Breast epithelium (tissue), 4 donors: ENCODE data around the gene AP1S3. TPM values are rescaled to one million over a fixed set of nuclear protein-coding genes. Genes with fewer than 3 reads are reported as not detected.

Experiments used
- DNase-seq, 2 donors: peaks; one replicate each; pipeline ENCODE4 v3.0.0-alpha.2; 2019; ENCODE audit warnings: low spot score in 2 of 2
- H3K27ac ChIP-seq, 2 donors: fragments of 200-600 bp; sonication (generic) in 1 of 2; one replicate each; pipeline ENCODE4 v1.5.1; 2016 to 2019; ENCODE audit warnings: mild to moderate bottlenecking in 1 of 2
- H3K27me3 ChIP-seq, 2 donors: fragments of 200-600 bp; sonication (generic) in 1 of 2; one replicate each; pipeline versions ENCODE4 v1.5.1 to v1.6.0; 2017 to 2019; ENCODE audit warnings: control low read depth in 1 of 2, mild to moderate bottlenecking in 1 of 2
- H3K36me3 ChIP-seq: fragments of 200-600 bp; one replicate; pipeline ENCODE4 v1.5.1; 2019
- H3K4me1 ChIP-seq, 2 donors: fragments of 200-600 bp; sonication (generic); one replicate each; pipeline ENCODE4 v1.5.1; 2016 to 2019; ENCODE audit warnings: control low read depth in 1 of 2
- H3K4me3 ChIP-seq, 3 donors: fragments of 200-600 bp; sonication (generic); 1 replicate in 2 of 3; 2 replicates in 1 of 3; pipeline ENCODE4 v1.5.1; 2016 to 2019; ENCODE audit warnings: mild to moderate bottlenecking in 3 of 3, moderate library complexity in 2 of 3
- H3K9me3 ChIP-seq, 2 donors: fragments of 200-600 bp; sonication (generic) in 1 of 2; one replicate each; pipeline ENCODE4 v1.5.1; 2016 to 2019; ENCODE audit warnings: control low read depth in 1 of 2
- CTCF ChIP-seq, 3 donors: fragments of 450-650 bp; IDR thresholded peaks; one replicate each; pipeline ENCODE4 v1.5.1; 2016 to 2017; ENCODE audit warnings: antibody characterized with exemption in 3 of 3, mild to moderate bottlenecking in 3 of 3, moderate library complexity in 3 of 3
- POLR2A ChIP-seq: fragments of 450-650 bp; IDR thresholded peaks from one replicate; pipeline ENCODE4 v1.6.1; 2016; ENCODE audit warnings: antibody characterized with exemption, mild to moderate bottlenecking, moderate library complexity
- POLR2AphosphoS5 ChIP-seq, 3 donors: sonication (generic); formaldehyde crosslinking; IDR thresholded peaks; one replicate each; pipeline ENCODE4 v1.6.1; 2017; ENCODE audit warnings: antibody characterized with exemption in 3 of 3
- intact Hi-C: fragments of 100-400 bp; cut with DNase I; formaldehyde crosslinking; loops from one replicate; pipeline ENCODE4 v1.15.1; 2023; ENCODE audit warnings: low total_unique reads
- total RNA-seq, 3 donors: library from RNA; depleted of rRNA; stranded (reverse); fragments of >200 nt; gene quantifications; one replicate each; pipeline ENCODE4 v1.1.0, GENCODE V29; 2016

AP1S3 gene
- total RNA-seq, 3 donors from 2014 or later = 2.1 to 9.5 (median 4.7) TPM

DNA sequence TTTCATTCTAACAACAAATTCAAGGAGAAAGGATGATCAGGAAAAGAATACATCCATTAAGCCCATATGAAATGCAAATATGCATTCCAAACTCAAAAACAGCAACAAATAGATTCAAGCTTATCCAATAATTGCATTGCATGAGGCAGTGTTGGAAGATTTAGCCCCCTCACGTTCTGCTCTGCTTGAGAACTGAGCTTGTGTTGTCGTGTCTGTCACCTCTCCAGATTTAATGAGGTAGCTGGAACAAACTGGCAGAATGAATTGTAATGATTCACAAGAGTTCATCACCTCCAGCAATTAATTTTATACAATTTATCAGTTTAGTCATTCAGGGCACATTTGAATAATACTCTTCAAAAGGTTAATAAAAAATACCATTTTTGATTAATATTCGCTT lies 54.8 kb downstream of the AP1S3 start:
- no peak for TF ChIP-seq POLR2AphosphoS5 (IDR thresholded peaks at IDR 0.05)
- no peak for TF ChIP-seq POLR2A
- no peak for TF ChIP-seq CTCF (IDR thresholded peaks at IDR 0.05)
- intact Hi-C loops = no loop called here
- Histone ChIP-seq H3K27ac (no peak overlapping the region), H3K9me3 (no peaks in the 10 kb centered on the region), H3K27me3 (no peaks in the 10 kb centered on the region), H3K4me1 (no peaks in the 10 kb centered on the region), H3K36me3 (no peaks in the 10 kb centered on the region), H3K4me3 (no peak overlapping the region)
- no peak for DNase-seq

GRCh38 chr2:223781560-223781959 lies 55.8 kb downstream of the AP1S3 start:
- Histone ChIP-seq H3K36me3 (no peaks in the 10 kb centered on the region), H3K4me1 (no peaks in the 10 kb centered on the region), H3K4me3 (no peak overlapping the region), H3K27ac (no peak overlapping the region), H3K27me3 (no peaks in the 10 kb centered on the region), H3K9me3 (no peaks in the 10 kb centered on the region)
- DNase-seq = no peak
- TF ChIP-seq CTCF (IDR thresholded peaks at IDR 0.05) (no peak), POLR2AphosphoS5 (IDR thresholded peaks at IDR 0.05) (no peak), POLR2A (no peak)
- intact Hi-C loops = no loop called here

- DNase-seq = no peak
- TF ChIP-seq POLR2AphosphoS5 (IDR thresholded peaks at IDR 0.05) = no peak
- TF ChIP-seq POLR2A = no peak
These were observed 57.5 kb downstream of the AP1S3 start for GRCh38 chr2:223779877-223780276.

GRCh38 chr2:223774193-223774592 lies 63.2 kb downstream of the AP1S3 start:
- TF ChIP-seq POLR2A (no peak), CTCF (IDR thresholded peaks at IDR 0.05) (no peak), POLR2AphosphoS5 (IDR thresholded peaks at IDR 0.05) (no peak)
- no peak for DNase-seq
- intact Hi-C loops = no loop called here
- Histone ChIP-seq H3K27ac (no peak overlapping the region), H3K27me3 (no peaks in the 10 kb centered on the region), H3K4me1 (no peaks in the 10 kb centered on the region), H3K4me3 (no peak overlapping the region), H3K9me3 (no peaks in the 10 kb centered on the region), H3K36me3 (no peaks in the 10 kb centered on the region)

More at GRCh38 chr2:223779877-223780276, 57.5 kb downstream of the AP1S3 start:
- Histone ChIP-seq H3K27me3 (no peaks in the 10 kb centered on the region), H3K4me1 (no peaks in the 10 kb centered on the region), H3K4me3 (no peak overlapping the region), H3K36me3 (no peaks in the 10 kb centered on the region), H3K9me3 (no peaks in the 10 kb centered on the region), H3K27ac (no peak overlapping the region)
- intact Hi-C loops = no loop called here

GRCh38 chr2:223772363-223772762 lies 65.0 kb downstream of the AP1S3 start:
- no peak overlapping the region for H3K4me3 ChIP-seq
- TF ChIP-seq POLR2AphosphoS5 (IDR thresholded peaks at IDR 0.05) = no peak
- TF ChIP-seq POLR2A = no peak
- no peak for TF ChIP-seq CTCF (IDR thresholded peaks at IDR 0.05)
- no peaks in the 10 kb centered on the region for H3K4me1 ChIP-seq
- no peaks in the 10 kb centered on the region for H3K9me3 ChIP-seq
- no peaks in the 10 kb centered on the region for H3K27me3 ChIP-seq
- DNase-seq = no peak
- H3K27ac ChIP-seq = no peak overlapping the region
- intact Hi-C loops = no loop called here
- no peaks in the 10 kb centered on the region for H3K36me3 ChIP-seq

DNA sequence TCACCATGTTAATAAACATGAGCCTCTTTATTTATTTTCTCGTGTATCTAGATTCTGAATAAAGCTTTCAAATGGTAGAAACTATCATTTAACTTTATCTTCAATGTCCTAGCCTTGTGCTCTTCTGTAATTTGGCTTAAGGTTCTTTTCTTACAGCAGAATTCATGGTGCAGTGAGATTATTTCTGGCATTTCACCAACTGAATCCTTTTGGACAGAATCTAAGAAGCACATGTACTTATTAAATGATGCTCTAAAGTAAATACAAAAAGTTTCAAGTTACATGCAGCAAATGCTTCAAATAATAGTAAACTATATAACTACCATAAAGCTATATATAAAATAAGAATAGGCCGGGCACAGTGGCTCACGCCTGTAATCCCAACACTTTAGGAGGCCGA lies 65.9 kb downstream of the AP1S3 start:
- no peak overlapping the region for H3K27ac ChIP-seq
- no peak for DNase-seq
- H3K27me3 ChIP-seq = no peaks in the 10 kb centered on the region
- no peak overlapping the region for H3K4me3 ChIP-seq
- H3K9me3 ChIP-seq = no peaks in the 10 kb centered on the region
- H3K4me1 ChIP-seq = no peaks in the 10 kb centered on the region
- intact Hi-C loops = no loop called here
- no peaks in the 10 kb centered on the region for H3K36me3 ChIP-seq
- TF ChIP-seq CTCF (IDR thresholded peaks at IDR 0.05) (no peak), POLR2AphosphoS5 (IDR thresholded peaks at IDR 0.05) (no peak), POLR2A (no peak)
